Type B pancreatic cell (in vitro differentiated cells): Measurements from ENCODE around the gene SLCO4A1. TPM values are rescaled to one million over a fixed set of nuclear protein-coding genes. Genes with fewer than 3 reads are reported as not detected.

ENCODE experiments used
- DNase-seq: peaks from one replicate; pipeline ENCODE4 v3.0.0; 2021; ENCODE audit warnings: mixed read lengths; ENCODE audit not compliant: unreplicated experiment; ENCODE audit errors: extremely low spot score
- H3K27ac Mint-ChIP-seq: 2 replicates; pipeline ENCODE4 v1.8.0; 2021; ENCODE audit warnings: mild to moderate bottlenecking, mixed read lengths
- H3K27me3 Mint-ChIP-seq: 2 replicates; pipeline ENCODE4 v1.8.0; 2021; ENCODE audit warnings: mixed read lengths
- H3K36me3 Mint-ChIP-seq: 2 replicates; pipeline ENCODE4 v1.8.0; 2021; ENCODE audit warnings: mixed read lengths
- H3K4me1 Mint-ChIP-seq: one replicate; pipeline ENCODE4 v1.8.0; 2021; ENCODE audit warnings: mixed read lengths; ENCODE audit not compliant: unreplicated experiment
- H3K4me3 Mint-ChIP-seq: 2 replicates; pipeline ENCODE4 v1.8.0; 2021; ENCODE audit warnings: mild to moderate bottlenecking, mixed read lengths
- H3K9me3 Mint-ChIP-seq: 2 replicates; pipeline ENCODE4 v1.8.0; 2021; ENCODE audit warnings: mixed read lengths
- total RNA-seq: library from RNA; stranded (reverse); gene quantifications from 2 replicates; pipeline ENCODE4 v1.2.1, GENCODE V29; 2021; ENCODE audit warnings: low replicate concordance
- TF ChIP-seq, protein P1 (sequence below): fragments of 200-600 bp; sonication (generic); conservative IDR thresholded peaks from 2 replicates; pipeline ENCODE4 v1.5.0; 2021; ENCODE audit warnings: antibody characterized with exemption, mild to moderate bottlenecking

Gene SLCO4A1
- total RNA-seq, 1 donor from 2014 or later, result 5.3 TPM

DNA sequence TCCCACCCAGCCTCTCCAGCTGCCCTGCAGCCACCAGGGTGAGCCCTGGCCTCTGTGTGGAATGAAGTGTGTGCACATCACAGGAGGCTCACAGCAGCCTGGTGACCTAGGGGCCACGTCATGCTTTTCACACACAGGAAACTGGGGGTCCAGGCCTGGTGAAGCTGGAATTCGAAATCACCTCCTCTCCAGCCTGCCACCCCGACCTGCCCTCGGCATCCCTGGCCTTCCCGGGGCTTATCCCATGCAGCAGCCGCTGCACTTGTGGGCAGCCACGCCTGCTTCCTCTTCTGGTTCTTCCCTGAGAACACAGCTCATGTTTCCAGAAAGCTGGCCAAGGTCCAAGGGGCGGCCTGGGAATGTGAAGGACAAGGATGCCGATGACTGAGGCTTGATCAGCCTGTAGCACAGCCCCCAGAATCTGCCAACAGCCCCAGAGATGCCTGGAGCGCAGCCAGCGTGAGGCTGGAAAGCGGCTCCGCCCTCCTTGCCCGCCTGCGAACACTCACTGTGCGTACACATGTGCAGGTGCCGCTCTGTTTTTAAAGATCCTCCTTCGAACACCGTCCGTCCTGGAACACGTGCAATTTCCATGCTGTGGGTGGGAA, 62.1 kb downstream of the SLCO4A1 start:
- H3K4me1 Mint-ChIP-seq, result peaks cover 15% of the 10 kb centered on the region
- H3K27me3 Mint-ChIP-seq, result peaks cover 54% of the 10 kb centered on the region
- TF ChIP-seq, protein P1, sequence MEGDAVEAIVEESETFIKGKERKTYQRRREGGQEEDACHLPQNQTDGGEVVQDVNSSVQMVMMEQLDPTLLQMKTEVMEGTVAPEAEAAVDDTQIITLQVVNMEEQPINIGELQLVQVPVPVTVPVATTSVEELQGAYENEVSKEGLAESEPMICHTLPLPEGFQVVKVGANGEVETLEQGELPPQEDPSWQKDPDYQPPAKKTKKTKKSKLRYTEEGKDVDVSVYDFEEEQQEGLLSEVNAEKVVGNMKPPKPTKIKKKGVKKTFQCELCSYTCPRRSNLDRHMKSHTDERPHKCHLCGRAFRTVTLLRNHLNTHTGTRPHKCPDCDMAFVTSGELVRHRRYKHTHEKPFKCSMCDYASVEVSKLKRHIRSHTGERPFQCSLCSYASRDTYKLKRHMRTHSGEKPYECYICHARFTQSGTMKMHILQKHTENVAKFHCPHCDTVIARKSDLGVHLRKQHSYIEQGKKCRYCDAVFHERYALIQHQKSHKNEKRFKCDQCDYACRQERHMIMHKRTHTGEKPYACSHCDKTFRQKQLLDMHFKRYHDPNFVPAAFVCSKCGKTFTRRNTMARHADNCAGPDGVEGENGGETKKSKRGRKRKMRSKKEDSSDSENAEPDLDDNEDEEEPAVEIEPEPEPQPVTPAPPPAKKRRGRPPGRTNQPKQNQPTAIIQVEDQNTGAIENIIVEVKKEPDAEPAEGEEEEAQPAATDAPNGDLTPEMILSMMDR, result no peak
- H3K4me3 Mint-ChIP-seq, result no peak overlapping the region
- DNase-seq, result no peak
- H3K27ac Mint-ChIP-seq, result no peak overlapping the region
- H3K9me3 Mint-ChIP-seq, result no peaks in the 10 kb centered on the region
- H3K36me3 Mint-ChIP-seq, result no peaks in the 10 kb centered on the region

DNA sequence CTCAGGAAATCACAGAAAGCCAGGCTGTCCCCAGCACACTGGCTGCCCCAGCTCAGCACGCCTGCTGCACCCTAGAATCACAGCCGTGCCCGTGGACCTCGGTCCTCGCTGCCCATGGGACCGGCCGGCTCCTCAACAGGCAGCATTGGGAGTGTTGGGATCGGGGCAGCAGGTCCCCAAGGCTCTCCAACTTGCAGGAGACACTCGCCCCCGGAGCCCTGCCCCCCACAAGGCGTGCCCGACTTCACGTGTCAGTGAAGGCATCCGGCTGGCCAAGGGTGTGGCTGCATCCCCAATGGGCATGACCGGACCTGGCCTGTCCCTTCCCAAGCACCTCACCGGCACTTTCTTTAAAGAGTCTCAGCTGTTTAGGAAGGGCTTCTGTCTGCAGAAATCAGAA, 63.3 kb downstream of the SLCO4A1 start:
- H3K27me3 Mint-ChIP-seq, result peaks cover 61% of the 10 kb centered on the region
- no peak overlapping the region for H3K27ac Mint-ChIP-seq
- no peak overlapping the region for H3K4me3 Mint-ChIP-seq
- no peaks in the 10 kb centered on the region for H3K36me3 Mint-ChIP-seq
- DNase-seq, result no peak
- TF ChIP-seq, protein P1, result no peak
- H3K9me3 Mint-ChIP-seq, result no peaks in the 10 kb centered on the region
- H3K4me1 Mint-ChIP-seq, result peaks cover 15% of the 10 kb centered on the region

DNA sequence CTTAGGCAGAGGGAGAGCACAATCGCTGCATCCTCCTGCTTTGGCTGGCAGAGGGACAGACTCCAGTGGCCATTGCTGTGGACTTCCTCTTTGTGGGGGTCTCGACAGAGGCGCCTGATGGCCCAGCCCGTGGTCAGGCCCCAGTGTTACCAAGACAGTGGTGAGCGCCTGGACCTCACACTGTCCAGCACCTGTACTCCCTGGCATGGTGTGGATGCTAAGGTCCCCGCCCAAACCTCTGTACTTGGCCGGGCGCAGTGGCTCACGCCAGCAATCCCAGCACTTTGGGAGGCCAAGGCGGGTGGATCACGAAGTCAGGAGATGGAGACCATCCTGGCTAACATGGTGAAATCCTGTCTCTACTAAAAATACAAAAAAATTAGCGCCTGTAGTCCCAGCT, 64.0 kb downstream of the SLCO4A1 start:
- Mint-ChIP-seq H3K4me3 (no peak overlapping the region), H3K36me3 (no peaks in the 10 kb centered on the region), H3K9me3 (no peaks in the 10 kb centered on the region), H3K27ac (no peak overlapping the region), H3K27me3 (peaks cover 59% of the 10 kb centered on the region), H3K4me1 (peaks cover 15% of the 10 kb centered on the region)
- TF ChIP-seq, protein P1, result no peak
- DNase-seq, result no peak

DNA sequence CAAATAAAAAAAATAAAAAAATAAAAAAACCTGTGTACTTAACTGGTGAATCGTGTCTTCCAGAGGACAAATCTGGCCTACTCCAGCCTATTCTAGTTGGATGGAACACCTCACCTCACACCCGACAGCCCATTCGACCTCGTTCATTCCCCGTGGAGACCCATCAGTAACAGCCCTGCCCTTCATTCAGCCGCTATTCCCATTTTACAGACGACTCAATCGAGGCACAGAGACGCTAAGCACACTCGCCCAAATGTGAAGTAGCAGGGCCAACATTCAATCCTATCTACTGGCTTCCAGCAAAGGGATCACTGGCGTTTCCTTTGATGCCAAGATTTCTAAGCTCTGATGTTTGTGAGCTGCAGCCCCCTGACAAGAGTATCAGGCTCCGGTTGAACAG, 64.6 kb downstream of the SLCO4A1 start:
- Mint-ChIP-seq H3K27ac (no peak overlapping the region), H3K4me3 (no peak overlapping the region), H3K36me3 (no peaks in the 10 kb centered on the region), H3K9me3 (no peaks in the 10 kb centered on the region), H3K4me1 (peaks cover 15% of the 10 kb centered on the region), H3K27me3 (peaks cover 63% of the 10 kb centered on the region)
- TF ChIP-seq, protein P1, result no peak
- no peak for DNase-seq

DNA sequence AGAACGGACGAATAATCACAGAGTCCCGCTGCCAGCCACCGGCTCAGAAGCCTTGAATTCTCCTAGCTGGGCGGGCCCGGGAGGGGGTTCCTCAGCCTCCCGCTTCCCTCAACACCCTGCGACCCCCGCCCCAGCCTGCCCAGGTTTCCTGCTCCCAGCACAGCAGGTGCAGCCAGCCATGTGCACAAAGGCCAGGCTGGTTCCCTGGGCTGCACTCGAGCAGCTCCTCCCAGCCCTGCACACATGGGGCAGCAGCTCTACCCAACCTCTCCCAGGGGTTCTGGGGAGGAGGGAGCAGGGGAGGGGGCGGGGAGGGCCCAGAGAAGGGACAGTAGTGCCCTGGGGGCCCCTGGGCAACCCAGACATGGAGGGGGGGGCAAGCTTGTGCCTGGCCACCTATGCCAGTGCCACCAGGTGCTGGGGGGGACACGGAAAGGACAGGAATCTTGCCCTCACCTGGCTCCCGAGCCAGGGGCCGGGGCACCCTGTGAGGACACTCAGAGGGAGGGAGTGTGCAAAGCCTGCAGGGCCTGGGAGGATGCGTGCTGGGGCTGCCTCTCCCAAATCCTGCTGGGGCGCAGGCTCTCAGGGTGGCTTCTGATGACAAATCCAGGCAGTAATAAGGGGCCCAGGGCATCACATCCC, 65.1 kb downstream of the SLCO4A1 start:
- Mint-ChIP-seq H3K4me3 (no peak overlapping the region), H3K27ac (no peak overlapping the region), H3K4me1 (peaks cover 15% of the 10 kb centered on the region), H3K36me3 (no peaks in the 10 kb centered on the region), H3K27me3 (peaks cover 66% of the 10 kb centered on the region), H3K9me3 (no peaks in the 10 kb centered on the region)
- TF ChIP-seq, protein P1, result no peak
- DNase-seq, result no peak
